ENCODE results near the gene PMM1.
"Not testable (repeated sequence)": the region's sequence is repeated elsewhere in the genome, so short reads cannot be mapped to it uniquely, and the experiment has no call there.

The PMM1 gene

GRCh38 chr22:41596776-41597634, 7.4 kb upstream of the PMM1 start:
- peak in 1 of 2 donors; percentile 6 for DNase-seq (ENCODE audit: low read depth in 2 of 2)

DNA sequence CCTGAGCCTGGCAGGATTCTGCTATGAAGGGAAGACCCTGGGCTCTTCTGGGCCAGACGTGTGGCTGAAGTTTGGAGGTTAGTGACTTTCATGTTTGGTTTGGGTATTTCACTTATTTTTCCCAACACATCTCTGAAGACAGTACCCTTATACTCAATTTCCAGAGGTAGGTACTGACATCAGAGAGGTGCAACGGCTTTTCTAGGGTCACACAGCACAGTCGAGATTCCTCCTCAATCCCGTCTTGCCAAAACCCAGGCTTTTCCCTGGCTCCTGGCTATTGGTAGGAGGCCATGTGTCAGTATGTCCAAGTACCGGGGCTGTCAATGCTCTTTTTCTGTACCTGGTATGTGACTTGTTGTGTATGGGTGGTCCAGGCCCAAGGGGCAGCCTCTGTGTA, 6.1 kb upstream of the PMM1 start:
- no peak for DNase-seq (ENCODE audit: low read depth in 2 of 2)

GRCh38 chr22:41593336-41593960, 3.8 kb upstream of the PMM1 start:
- not testable (repeated sequence) for DNase-seq (ENCODE audit: low read depth in 2 of 2)

DNA sequence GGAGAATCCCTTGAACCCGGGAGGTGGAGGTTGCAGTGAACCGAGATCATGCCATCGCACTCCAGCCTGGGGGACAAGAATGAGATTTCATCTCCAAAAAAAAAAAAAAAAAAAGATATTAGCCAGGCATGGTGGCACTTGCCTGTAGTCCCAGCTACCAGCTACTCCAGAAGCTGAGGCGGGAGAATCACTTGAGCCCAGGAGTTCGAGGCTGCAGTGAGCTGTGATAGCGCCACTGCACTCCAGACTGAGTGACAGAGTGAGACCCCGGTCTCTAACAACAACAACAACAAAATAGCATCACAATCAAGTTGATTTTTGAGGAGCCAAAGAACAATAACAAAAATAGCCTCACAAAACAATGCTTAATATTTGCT, 2.3 kb downstream of the PMM1 start:
- DNase-seq (ENCODE audit: low read depth in 2 of 2) = no peak

GRCh38 chr22:41585898-41586297, 3.7 kb downstream of the PMM1 start:
- DNase-seq (ENCODE audit: low read depth in 2 of 2) = no peak

DNA sequence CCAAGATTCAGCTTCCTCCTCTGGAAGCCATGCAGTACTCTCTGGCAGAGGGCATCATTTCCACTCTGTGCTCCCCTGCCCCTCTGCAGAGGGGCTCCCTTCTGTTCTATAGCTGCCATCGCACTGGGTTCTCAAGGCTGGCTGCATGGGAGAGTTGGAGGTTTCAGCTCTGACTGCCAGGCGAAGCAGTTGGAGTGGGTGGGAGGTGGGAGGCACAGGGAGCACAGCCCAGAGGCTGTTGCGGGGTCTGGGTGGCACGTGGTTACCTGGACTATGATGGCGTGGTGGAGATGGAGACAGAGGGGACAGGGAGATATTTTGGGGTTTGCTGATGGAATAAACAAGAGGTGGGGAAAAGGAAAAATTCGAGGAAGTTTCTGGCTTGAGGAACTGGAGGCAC, 4.8 kb downstream of the PMM1 start:
- DNase-seq (ENCODE audit: low read depth in 2 of 2) = no peak

DNA sequence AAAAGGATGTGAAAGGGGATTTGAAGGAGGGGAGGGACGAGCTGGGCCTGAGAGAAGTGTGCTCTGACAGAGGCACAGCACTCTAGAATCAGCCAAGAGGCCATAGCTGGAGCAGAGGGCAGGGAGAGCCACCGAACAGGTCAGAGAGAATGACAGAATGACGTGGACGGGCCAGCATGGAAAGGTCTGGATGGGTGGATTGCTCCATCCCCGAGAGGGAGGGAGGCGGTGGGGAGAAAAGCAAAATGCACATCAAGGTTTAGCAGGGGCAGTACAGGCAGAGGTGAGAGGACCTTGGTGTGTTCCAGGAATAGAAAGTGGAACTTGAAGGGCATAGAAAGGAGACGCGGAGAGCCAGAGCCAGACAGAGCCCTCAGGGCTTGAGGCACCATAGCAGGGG, 6.9 kb downstream of the PMM1 start:
- no peak for DNase-seq (ENCODE audit: low read depth in 2 of 2)

GRCh38 chr22:41579997-41580355, 9.7 kb downstream of the PMM1 start:
- no peak for DNase-seq (ENCODE audit: low read depth in 2 of 2)

GRCh38 chr22:41579297-41579996, 10.2 kb downstream of the PMM1 start:
- DNase-seq (ENCODE audit: low read depth in 2 of 2) = no peak

- DNase-seq (ENCODE audit: low read depth in 2 of 2) = no peak
Observed at GRCh38 chr22:41578818-41579217, 10.8 kb downstream of the PMM1 start.

- no peak for DNase-seq (ENCODE audit: low read depth in 2 of 2)
Observed at GRCh38 chr22:41578114-41578513, 11.5 kb downstream of the PMM1 start.

DNA sequence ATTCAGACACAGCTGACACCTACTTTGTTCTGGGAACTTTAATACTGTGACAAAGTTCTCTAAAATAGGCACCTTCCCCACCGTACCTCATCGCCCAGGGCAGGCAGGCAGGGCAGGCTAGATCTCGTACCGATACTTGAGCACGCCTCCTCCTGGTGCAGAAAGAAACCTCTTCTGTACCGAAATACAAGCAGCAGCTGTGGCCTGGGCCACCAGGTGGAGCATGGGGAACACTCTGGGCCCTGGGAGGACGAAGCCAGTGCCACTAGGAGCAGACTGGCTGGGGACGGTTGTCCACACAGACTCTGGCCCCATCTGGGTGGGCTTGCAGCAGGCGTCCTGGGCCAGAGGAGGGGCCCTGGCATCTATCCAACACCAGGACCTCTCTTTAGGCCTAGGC, 12.8 kb downstream of the PMM1 start:
- DNase-seq (ENCODE audit: low read depth in 2 of 2) = no peak

- no peak for DNase-seq (ENCODE audit: low read depth in 2 of 2)
Observed at GRCh38 chr22:41575533-41575932, 14.1 kb downstream of the PMM1 start.

DNA sequence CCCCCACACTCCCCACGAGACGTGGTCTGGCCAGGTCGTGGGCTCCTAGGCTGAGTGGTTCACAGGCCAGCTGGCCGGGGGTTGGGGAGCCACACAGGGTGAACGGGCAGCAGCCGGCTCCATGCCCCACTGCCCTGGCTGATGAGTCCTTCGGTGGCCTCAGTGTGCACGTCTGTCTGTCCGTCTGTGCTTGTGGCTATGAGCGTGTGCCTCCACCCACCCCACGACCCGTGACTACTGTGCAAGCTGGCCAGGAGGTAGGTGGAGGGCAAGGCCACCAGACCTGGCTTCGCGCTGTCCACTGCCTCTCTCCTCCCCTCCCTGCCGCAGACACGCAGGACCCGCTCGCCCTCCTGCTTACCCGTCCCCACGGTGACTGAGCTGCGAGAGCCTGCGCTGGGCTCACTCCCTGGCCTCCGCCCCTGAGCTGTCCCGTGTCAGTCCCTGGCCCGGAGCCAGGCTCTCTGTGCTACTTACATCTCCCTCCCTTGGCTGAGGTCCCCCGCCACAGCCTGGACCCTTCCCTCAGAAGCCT, 14.7 kb downstream of the PMM1 start:
- DNase-seq (ENCODE audit: low read depth in 2 of 2) = no peak

DNA sequence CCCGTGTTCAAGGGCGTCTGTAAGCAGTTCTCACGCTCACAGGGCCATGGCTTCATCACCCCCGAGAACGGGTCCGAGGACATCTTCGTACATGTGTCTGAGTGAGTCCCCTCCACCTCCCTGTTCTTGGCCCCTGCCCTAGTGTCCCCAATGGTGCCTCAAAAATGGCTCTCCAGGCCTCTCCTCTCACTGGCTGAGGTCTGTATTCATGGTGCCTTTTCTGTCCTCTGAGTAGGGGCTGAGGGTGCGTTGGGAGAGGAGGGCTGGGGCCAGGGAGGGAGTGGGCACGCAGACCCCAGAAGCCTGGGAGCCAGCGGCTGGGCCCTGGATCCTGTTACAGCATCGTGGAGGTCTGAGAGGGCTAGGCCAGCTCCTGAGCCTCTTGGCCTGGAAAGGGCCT, 16.0 kb downstream of the PMM1 start:
- DNase-seq (ENCODE audit: low read depth in 2 of 2) = no peak

DNA sequence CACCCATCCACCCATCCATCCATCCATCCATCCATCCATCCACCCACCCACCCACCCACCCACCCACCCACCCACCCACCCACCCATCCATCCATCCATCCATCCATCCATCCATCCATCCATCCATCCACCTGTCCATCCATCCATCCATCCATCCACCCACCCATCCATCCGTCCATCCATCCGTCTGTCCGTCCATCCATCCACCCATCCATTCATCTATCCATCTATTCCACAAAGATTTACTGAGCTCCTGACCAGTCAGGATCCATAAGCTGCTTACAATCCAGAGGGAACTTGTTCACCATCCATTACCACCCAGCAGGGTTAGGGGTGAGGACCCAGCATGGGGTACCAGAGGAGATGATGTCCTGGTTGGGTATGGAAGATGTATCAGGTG, 17.3 kb downstream of the PMM1 start:
- not testable (repeated sequence) for DNase-seq (ENCODE audit: low read depth in 2 of 2)

- DNase-seq (ENCODE audit: low read depth in 2 of 2) = no peak
Observed at GRCh38 chr22:41571786-41572185, 17.9 kb downstream of the PMM1 start.

- DNase-seq (ENCODE audit: low read depth in 2 of 2) = no peak
Observed at GRCh38 chr22:41570221-41570620, 19.4 kb downstream of the PMM1 start.

DNA sequence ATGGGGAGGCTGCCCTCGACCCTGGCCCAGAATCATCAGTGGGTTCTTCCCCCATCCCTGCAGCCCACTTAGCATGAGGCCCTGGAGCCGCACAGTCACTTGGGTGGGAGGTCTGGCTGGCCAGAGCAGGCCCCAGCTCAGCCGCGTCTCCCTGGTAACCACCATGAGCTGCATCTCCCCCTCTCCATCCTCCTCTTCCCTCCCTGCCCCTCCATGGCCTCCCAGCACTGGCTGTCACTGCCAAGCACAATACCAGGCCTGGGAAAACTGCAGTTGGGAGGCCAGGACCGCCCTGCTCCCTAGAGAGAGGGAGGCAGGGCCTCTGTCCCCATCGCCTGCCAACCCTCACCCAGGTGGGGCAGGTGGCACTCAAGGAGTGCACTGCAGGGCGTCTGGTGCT, 20.8 kb downstream of the PMM1 start:
- no peak for DNase-seq (ENCODE audit: low read depth in 2 of 2)

DNA sequence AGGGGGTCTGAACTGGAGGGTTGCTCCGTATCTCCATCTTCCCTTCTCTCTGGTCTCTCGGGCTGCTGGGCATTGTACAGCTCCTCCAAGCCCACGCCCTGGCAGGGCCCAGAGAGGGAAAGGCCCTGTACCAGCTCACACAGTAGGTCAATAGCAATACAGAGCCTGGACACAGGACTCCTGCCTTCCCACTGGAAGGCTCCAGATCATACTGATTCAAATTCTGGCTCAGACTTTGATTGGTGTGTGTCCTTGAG, 22.2 kb downstream of the PMM1 start:
- no peak for DNase-seq (ENCODE audit: low read depth in 2 of 2)

DNA sequence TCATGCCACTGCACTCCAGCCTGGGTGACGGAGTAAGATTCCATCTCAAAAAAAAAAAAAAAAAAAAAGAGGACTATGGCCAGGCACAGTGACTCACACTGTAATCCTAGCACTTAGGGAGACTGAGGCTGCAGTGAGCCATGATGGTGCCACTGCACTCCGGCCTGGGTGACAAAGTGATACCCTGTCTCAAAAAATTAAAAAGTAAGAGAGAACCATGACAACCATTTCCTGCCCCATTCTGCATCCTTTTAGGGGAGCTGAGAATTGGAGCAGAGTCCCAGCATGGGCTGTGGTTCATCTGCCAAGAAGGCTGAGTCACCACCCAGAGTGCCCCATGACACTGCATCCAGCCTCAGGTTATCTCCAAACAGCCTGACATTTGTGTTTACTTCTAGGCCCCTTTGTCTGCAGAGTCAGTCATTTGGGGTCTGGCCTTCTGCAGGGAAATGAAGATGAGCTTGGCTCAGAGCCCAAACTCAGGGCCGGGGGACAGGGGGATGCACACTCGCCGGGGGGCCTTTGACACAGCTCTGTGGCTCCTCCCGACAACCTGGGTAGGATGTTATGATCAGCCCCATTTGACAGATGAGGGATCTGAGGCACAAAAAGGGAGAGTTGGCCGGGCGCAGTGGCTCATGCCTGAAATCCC, 24.1 kb downstream of the PMM1 start:
- DNase-seq (ENCODE audit: low read depth in 2 of 2) = no peak

- no peak for DNase-seq (ENCODE audit: low read depth in 2 of 2)
Observed at GRCh38 chr22:41564563-41564962, 25.1 kb downstream of the PMM1 start.

Data from stimulated activated CD8-positive, alpha-beta memory T cell treated with anti-CD3 and anti-CD28 coated beads, Interleukin-15, amount 100 ng/mL, for 48 hours (primary cell).